Sigmoid colon (tissue), 4 donors: ENCODE data around the gene TBCD.

Source experiments
- POLR2A ChIP-seq, 2 donors: fragments of 450-650 bp; IDR thresholded peaks; one replicate each; pipeline ENCODE4 v1.6.1; 2016; ENCODE audit warnings: antibody characterized with exemption in 2 of 2, mild to moderate bottlenecking in 2 of 2, moderate library complexity in 2 of 2
- POLR2AphosphoS5 ChIP-seq, 4 donors: sonication (generic); formaldehyde crosslinking; IDR thresholded peaks; one replicate each; pipeline ENCODE4 v1.6.1; 2017; ENCODE audit warnings: antibody characterized with exemption in 4 of 4
- TF ChIP-seq, protein P1 (sequence below), 4 experiments: fragments of 450-650 bp in 3 of 4; fragments of 200-600 bp in 1 of 4; IDR thresholded peaks; one replicate each; pipeline ENCODE4 v1.5.1; 2016 to 2019; ENCODE audit warnings: antibody characterized with exemption in 4 of 4, mild to moderate bottlenecking in 3 of 4, moderate library complexity in 2 of 4

DNA sequence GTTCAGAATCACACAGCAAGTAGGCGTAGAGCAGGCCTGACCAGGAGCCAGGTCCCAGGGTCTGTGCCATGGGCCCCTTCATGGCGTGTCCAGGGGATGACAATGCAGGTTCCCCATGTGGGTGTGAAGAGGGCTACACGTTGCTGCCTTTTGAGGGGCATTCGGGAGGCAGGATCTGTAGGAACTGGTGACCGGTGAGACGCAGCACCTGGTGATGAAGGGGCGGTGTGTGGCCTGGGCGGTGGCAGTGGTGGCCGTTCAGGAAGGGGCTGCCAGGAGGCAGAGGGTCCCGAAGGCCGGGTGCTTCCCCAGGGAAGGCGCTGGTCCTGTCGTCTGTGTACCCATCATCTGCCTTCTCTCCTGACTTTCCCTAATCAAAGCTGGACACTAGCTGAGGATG, 53.4 kb downstream of the TBCD start:
- TF ChIP-seq POLR2A (IDR thresholded peaks at IDR 0.05) (no peak), POLR2AphosphoS5 (IDR thresholded peaks at IDR 0.05) (no peak)
- TF ChIP-seq, protein P1, sequence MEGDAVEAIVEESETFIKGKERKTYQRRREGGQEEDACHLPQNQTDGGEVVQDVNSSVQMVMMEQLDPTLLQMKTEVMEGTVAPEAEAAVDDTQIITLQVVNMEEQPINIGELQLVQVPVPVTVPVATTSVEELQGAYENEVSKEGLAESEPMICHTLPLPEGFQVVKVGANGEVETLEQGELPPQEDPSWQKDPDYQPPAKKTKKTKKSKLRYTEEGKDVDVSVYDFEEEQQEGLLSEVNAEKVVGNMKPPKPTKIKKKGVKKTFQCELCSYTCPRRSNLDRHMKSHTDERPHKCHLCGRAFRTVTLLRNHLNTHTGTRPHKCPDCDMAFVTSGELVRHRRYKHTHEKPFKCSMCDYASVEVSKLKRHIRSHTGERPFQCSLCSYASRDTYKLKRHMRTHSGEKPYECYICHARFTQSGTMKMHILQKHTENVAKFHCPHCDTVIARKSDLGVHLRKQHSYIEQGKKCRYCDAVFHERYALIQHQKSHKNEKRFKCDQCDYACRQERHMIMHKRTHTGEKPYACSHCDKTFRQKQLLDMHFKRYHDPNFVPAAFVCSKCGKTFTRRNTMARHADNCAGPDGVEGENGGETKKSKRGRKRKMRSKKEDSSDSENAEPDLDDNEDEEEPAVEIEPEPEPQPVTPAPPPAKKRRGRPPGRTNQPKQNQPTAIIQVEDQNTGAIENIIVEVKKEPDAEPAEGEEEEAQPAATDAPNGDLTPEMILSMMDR (IDR thresholded peaks at IDR 0.05) = no peak
